ENCODE data around the gene TLL2.

Gene TLL2

GRCh38 chr10:96517284-96517683, 3.6 kb upstream of the TLL2 start:
- DNase-seq (ENCODE audit: insufficient read length, low spot score), result no peak
- FAIRE-seq, result no peak
- TF ChIP-seq CTCF (IDR thresholded peaks at IDR 0.05; ENCODE audit: insufficient read depth, missing control alignments), result no peak

GRCh38 chr10:96516337-96516736, 2.6 kb upstream of the TLL2 start:
- no peak for TF ChIP-seq CTCF (IDR thresholded peaks at IDR 0.05; ENCODE audit: insufficient read depth, missing control alignments)
- DNase-seq (ENCODE audit: insufficient read length, low spot score) (no peak), FAIRE-seq (no peak)

GRCh38 chr10:96513305-96513697, 425 bp downstream of the TLL2 start:
- DNase-seq (ENCODE audit: insufficient read length, low spot score) (no peak), FAIRE-seq (no peak)
- no peak for TF ChIP-seq CTCF (IDR thresholded peaks at IDR 0.05; ENCODE audit: insufficient read depth, missing control alignments)

GRCh38 chr10:96512524-96513304, 1.0 kb downstream of the TLL2 start:
- no peak for FAIRE-seq
- TF ChIP-seq CTCF (IDR thresholded peaks at IDR 0.05; ENCODE audit: insufficient read depth, missing control alignments), result no peak
- DNase-seq (ENCODE audit: insufficient read length, low spot score), result no peak

GRCh38 chr10:96511044-96511945, 2.4 kb downstream of the TLL2 start:
- DNase-seq (ENCODE audit: insufficient read length, low spot score) (peak; percentile 60), FAIRE-seq (no peak)
- TF ChIP-seq CTCF (IDR thresholded peaks at IDR 0.05; ENCODE audit: insufficient read depth, missing control alignments), result peak; percentile 72

GRCh38 chr10:96509017-96509641, 4.6 kb downstream of the TLL2 start:
- no peak for FAIRE-seq
- no peak for TF ChIP-seq CTCF (IDR thresholded peaks at IDR 0.05; ENCODE audit: insufficient read depth, missing control alignments)
- DNase-seq (ENCODE audit: insufficient read length, low spot score), result no peak
